DND-41 (cell line): Measurements from ENCODE around the gene TTC1.

Experiments used
- ATAC-seq: fragments of 200-7000 bp; cut with Tn5 transposase; 3 replicates; pipeline ENCODE4 v1.9.1; 2021; ENCODE audit warnings: low read depth; ENCODE audit not compliant: insufficient read depth
- DNase-seq: peaks from one replicate; pipeline ENCODE4 v3.0.0-alpha.2; 2020
- H2AFZ ChIP-seq: 2 replicates; pipeline ENCODE4 v1.6.0; 2012; ENCODE audit warnings: low read depth, low read length
- H3K27ac ChIP-seq: 2 replicates; pipeline ENCODE4 v1.5.1; 2012; ENCODE audit warnings: low read length, inconsistent platforms
- H3K27me3 ChIP-seq: fragments of 200-600 bp; sonication (generic); 2 replicates; pipeline ENCODE4 v1.6.0; 2012; ENCODE audit warnings: low read length, mild to moderate bottlenecking, inconsistent platforms; ENCODE audit not compliant: insufficient read depth, poor library complexity
- H3K36me3 ChIP-seq: 2 replicates; pipeline ENCODE4 v1.5.1; 2012; ENCODE audit warnings: low read length, inconsistent platforms; ENCODE audit not compliant: insufficient read depth
- H3K4me1 ChIP-seq: 2 replicates; pipeline ENCODE4 v1.5.1; 2012; ENCODE audit warnings: mild to moderate bottlenecking, low read length; ENCODE audit not compliant: insufficient read depth
- H3K4me2 ChIP-seq: 2 replicates; pipeline ENCODE4 v1.6.0; 2012; ENCODE audit warnings: mild to moderate bottlenecking, moderate library complexity, low read length, inconsistent platforms; ENCODE audit not compliant: insufficient read depth
- H3K4me3 ChIP-seq, 2 experiments: fragments of 200-600 bp in 1 of 2; shearing (Covaris generic) in 1 of 2; 2 replicates each; pipeline ENCODE4 v1.5.1; 2012 to 2016; ENCODE audit warnings: inconsistent platforms in 2 of 2, low read length in 2 of 2, mild to moderate bottlenecking in 2 of 2, low read depth in 1 of 2, moderate library complexity in 1 of 2
- H3K79me2 ChIP-seq: 2 replicates; pipeline ENCODE4 v1.6.0; 2012; ENCODE audit warnings: low read length, inconsistent platforms; ENCODE audit not compliant: insufficient read depth
- H3K9ac ChIP-seq: 2 replicates; pipeline ENCODE4 v1.6.0; 2012; ENCODE audit warnings: low read depth, mild to moderate bottlenecking, inconsistent platforms, low read length, moderate library complexity
- H3K9me3 ChIP-seq: 2 replicates; pipeline ENCODE4 v1.5.1; 2012; ENCODE audit warnings: low read length, moderate library complexity, mild to moderate bottlenecking, inconsistent platforms; ENCODE audit not compliant: insufficient read depth, severe bottlenecking
- H4K20me1 ChIP-seq: 2 replicates; pipeline ENCODE4 v1.6.0; 2012; ENCODE audit warnings: low read length; ENCODE audit not compliant: insufficient read depth
- CTCF ChIP-seq: IDR thresholded peaks from 2 replicates; pipeline ENCODE4 v1.5.1; 2012; ENCODE audit warnings: borderline replicate concordance, low read length, moderate library complexity, mild to moderate bottlenecking; ENCODE audit not compliant: poor library complexity, severe bottlenecking; ENCODE audit errors: extremely low read depth
- EZH2 ChIP-seq: IDR thresholded peaks from 3 replicates; pipeline ENCODE4 v1.6.1; 2012; ENCODE audit warnings: borderline replicate concordance, low read depth, mild to moderate bottlenecking, moderate library complexity, low read length, inconsistent platforms; ENCODE audit not compliant: severe bottlenecking

TTC1 gene

GRCh38 chr5:160075073-160075472 lies 66.1 kb downstream of the TTC1 start:
- no peak overlapping the region for H3K9ac ChIP-seq
- H3K4me3 ChIP-seq: no peak overlapping the region
- peaks cover 31% of the 10 kb centered on the region; the same call in 1 of the 2 replicates for H3K36me3 ChIP-seq
- no peaks in the 10 kb centered on the region for H3K9me3 ChIP-seq
- TF ChIP-seq EZH2: no peak
- no peak for TF ChIP-seq CTCF
- ATAC-seq (no peak), DNase-seq (no peak)
- H3K79me2 ChIP-seq: no peaks in the 10 kb centered on the region
- H3K27me3 ChIP-seq: no peaks in the 10 kb centered on the region
- no peaks in the 10 kb centered on the region for H3K4me1 ChIP-seq
- H3K4me2 ChIP-seq: no peak overlapping the region
- H3K27ac ChIP-seq: no peak overlapping the region
- no peak overlapping the region for H2AFZ ChIP-seq
- no peaks in the 10 kb centered on the region for H4K20me1 ChIP-seq

- Histone ChIP-seq H3K36me3 (peaks cover 28% of the 10 kb centered on the region; the same call in 1 of the 2 replicates), H3K79me2 (no peaks in the 10 kb centered on the region), H3K9me3 (no peaks in the 10 kb centered on the region), H3K27ac (no peak overlapping the region), H3K4me1 (no peaks in the 10 kb centered on the region), H4K20me1 (no peaks in the 10 kb centered on the region), H3K4me3 (no peak overlapping the region), H3K27me3 (no peaks in the 10 kb centered on the region), H2AFZ (no peak overlapping the region), H3K9ac (no peak overlapping the region), H3K4me2 (no peak overlapping the region)
- ATAC-seq (no peak), DNase-seq (no peak)
- TF ChIP-seq CTCF (no peak), EZH2 (no peak)
These were observed 68.1 kb downstream of the TTC1 start for GRCh38 chr5:160076997-160077396.

GRCh38 chr5:160079753-160080152 lies 70.8 kb downstream of the TTC1 start:
- H3K27me3 ChIP-seq: no peaks in the 10 kb centered on the region
- no peak for DNase-seq
- H3K9ac ChIP-seq: no peak overlapping the region
- no peaks in the 10 kb centered on the region for H3K79me2 ChIP-seq
- H3K9me3 ChIP-seq: no peaks in the 10 kb centered on the region
- no peak overlapping the region for H3K4me3 ChIP-seq
- no peak overlapping the region for H3K27ac ChIP-seq
- H3K36me3 ChIP-seq: peaks cover 28% of the 10 kb centered on the region; the same call in 1 of the 2 replicates
- no peak for ATAC-seq
- H3K4me2 ChIP-seq: no peak overlapping the region
- no peak overlapping the region for H2AFZ ChIP-seq
- H4K20me1 ChIP-seq: no peaks in the 10 kb centered on the region
- no peak for TF ChIP-seq EZH2
- no peak for TF ChIP-seq CTCF
- no peaks in the 10 kb centered on the region for H3K4me1 ChIP-seq

GRCh38 chr5:160081495-160081894 lies 72.6 kb downstream of the TTC1 start:
- Histone ChIP-seq H3K27me3 (no peaks in the 10 kb centered on the region), H3K9me3 (no peaks in the 10 kb centered on the region), H3K4me3 (no peak overlapping the region), H4K20me1 (no peaks in the 10 kb centered on the region), H3K9ac (no peak overlapping the region), H3K27ac (no peak overlapping the region), H3K36me3 (peaks cover 28% of the 10 kb centered on the region; the same call in 1 of the 2 replicates), H3K4me1 (no peaks in the 10 kb centered on the region), H3K4me2 (no peak overlapping the region), H2AFZ (no peak overlapping the region), H3K79me2 (no peaks in the 10 kb centered on the region)
- TF ChIP-seq EZH2 (no peak), CTCF (no peak)
- ATAC-seq (no peak), DNase-seq (no peak)
